Stimulated activated CD8-positive, alpha-beta memory T cell treated with anti-CD3 and anti-CD28 coated beads, Interleukin-4, amount 100 ng/mL, for 48 hours (primary cell): ENCODE data around the gene IFNG-AS1.

Experiments used
- DNase-seq: peaks from one replicate; pipeline ENCODE4 v3.0.0-alpha.2; 2020

Gene IFNG-AS1

GRCh38 chr12:67989184-67989920, at the start of gene IFNG-AS1:
Gene IFNG-AS1, plus strand, starts transcription at chr12:67989447.
- no peak for DNase-seq

- no peak for DNase-seq
These were observed 49.6 kb upstream of the IFNG-AS1 start for GRCh38 chr12:67939611-67940010.

- DNase-seq = no peak
These were observed 48.4 kb upstream of the IFNG-AS1 start for GRCh38 chr12:67940780-67941243.

- DNase-seq = no peak
These were observed 46.5 kb upstream of the IFNG-AS1 start for GRCh38 chr12:67942724-67943123.

- peak; percentile 77 for DNase-seq
These were observed 45.9 kb upstream of the IFNG-AS1 start for GRCh38 chr12:67943141-67943892.

GRCh38 chr12:67944093-67944492, 45.2 kb upstream of the IFNG-AS1 start:
- DNase-seq = no peak

GRCh38 chr12:67952787-67953186, 36.5 kb upstream of the IFNG-AS1 start:
- no peak for DNase-seq

- no peak for DNase-seq
These were observed 31.9 kb upstream of the IFNG-AS1 start for GRCh38 chr12:67957383-67957782.

- no peak for DNase-seq
These were observed 31.1 kb upstream of the IFNG-AS1 start for GRCh38 chr12:67958187-67958586.

- no peak for DNase-seq
These were observed 24.8 kb upstream of the IFNG-AS1 start for GRCh38 chr12:67964456-67964855.

GRCh38 chr12:67966560-67966959, 22.7 kb upstream of the IFNG-AS1 start:
- no peak for DNase-seq

- DNase-seq = no peak
These were observed 20.9 kb upstream of the IFNG-AS1 start for GRCh38 chr12:67968321-67968720.

GRCh38 chr12:67968725-67969124, 20.5 kb upstream of the IFNG-AS1 start:
- no peak for DNase-seq

GRCh38 chr12:67969134-67969802, 20.0 kb upstream of the IFNG-AS1 start:
- DNase-seq = no peak

- no peak for DNase-seq
These were observed 11.6 kb upstream of the IFNG-AS1 start for GRCh38 chr12:67977668-67978067.

- no peak for DNase-seq
These were observed 8.9 kb upstream of the IFNG-AS1 start for GRCh38 chr12:67980391-67980790.

GRCh38 chr12:67981287-67982162, 7.7 kb upstream of the IFNG-AS1 start:
- no peak for DNase-seq

- DNase-seq = no peak
These were observed 7.1 kb upstream of the IFNG-AS1 start for GRCh38 chr12:67982164-67982563.

- DNase-seq = no peak
These were observed 2.6 kb upstream of the IFNG-AS1 start for GRCh38 chr12:67986632-67987031.

GRCh38 chr12:67988601-67989021, 636 bp upstream of the IFNG-AS1 start:
- no peak for DNase-seq

GRCh38 chr12:67991158-67991557, 1.9 kb downstream of the IFNG-AS1 start:
- DNase-seq = peak; percentile 42

- no peak for DNase-seq
These were observed 3.9 kb downstream of the IFNG-AS1 start for GRCh38 chr12:67993143-67993542.

GRCh38 chr12:67994046-67994445, 4.8 kb downstream of the IFNG-AS1 start:
- no peak for DNase-seq
